GM18868 (cell line): ENCODE results near the gene CNPY3.
"Not testable (repeated sequence)": the region's sequence is repeated elsewhere in the genome, so short reads cannot be mapped to it uniquely, and the experiment has no call there.

Source experiments
- ATAC-seq: cut with Tn5 transposase; IDR thresholded peaks from one replicate; pipeline ENCODE4 v1.9.1; 2021; ENCODE audit warnings: mild to moderate bottlenecking, moderate library complexity; ENCODE audit not compliant: unreplicated experiment

CNPY3 gene

GRCh38 chr6:42928986-42929820, at the start of gene CNPY3:
Gene CNPY3 (plus strand): TSS chr6:42929480. CDS start chr6:42929571, 91 bp downstream.
- peak; percentile 70 for ATAC-seq

DNA sequence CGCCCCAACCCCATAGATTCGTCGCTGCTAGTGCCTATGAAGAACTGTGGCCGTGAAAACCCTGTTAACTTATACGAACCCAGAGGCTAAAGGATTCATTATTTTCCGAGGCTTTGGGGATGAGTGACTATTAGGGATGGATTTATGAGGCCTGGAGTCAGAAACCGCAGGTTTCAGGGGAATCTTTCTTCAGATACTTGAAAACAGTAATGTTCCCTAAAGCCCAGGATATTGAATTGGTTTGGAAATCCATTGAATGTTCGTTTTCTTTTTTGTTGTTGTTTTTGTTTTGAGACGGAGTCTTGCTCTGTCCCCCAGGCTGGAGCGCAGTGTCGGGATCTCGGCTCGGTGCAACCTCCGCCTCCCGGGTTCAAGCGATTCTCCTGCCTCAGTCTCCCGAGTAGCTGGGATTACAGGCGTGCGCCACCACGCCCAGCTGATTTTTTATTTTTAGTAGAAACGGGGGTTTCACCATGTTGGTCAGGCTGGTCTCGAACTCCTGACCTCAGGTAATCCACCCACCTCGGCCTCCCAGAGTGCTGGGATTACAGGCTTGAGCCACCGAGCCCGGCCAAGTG, 49.0 kb upstream of the CNPY3 start:
- ATAC-seq, result not testable (repeated sequence)

DNA sequence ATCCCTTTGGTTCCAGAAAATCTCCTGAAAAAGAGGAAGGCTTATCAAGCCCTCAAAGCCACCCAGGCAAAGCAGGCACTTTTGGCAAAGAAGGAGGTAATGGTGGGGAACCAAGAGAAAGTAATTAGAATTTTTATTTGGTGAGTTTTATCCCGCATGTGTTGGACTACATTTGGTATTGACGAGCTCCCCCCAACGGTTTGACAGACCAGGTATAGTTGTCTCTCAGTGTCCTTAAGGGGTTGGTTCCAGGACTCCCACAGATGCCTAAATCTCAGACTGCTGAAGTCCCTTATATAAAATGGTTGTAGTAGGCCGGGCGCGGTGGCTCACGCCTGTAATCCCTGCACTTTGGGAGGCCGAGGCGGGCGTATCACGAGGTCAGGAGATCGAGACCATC, 48.4 kb upstream of the CNPY3 start:
- ATAC-seq, result not testable (repeated sequence)

GRCh38 chr6:42885702-42886101, 43.6 kb upstream of the CNPY3 start:
- ATAC-seq, result no peak

- not testable (repeated sequence) for ATAC-seq
Observed at GRCh38 chr6:42888201-42888600, 41.1 kb upstream of the CNPY3 start.

DNA sequence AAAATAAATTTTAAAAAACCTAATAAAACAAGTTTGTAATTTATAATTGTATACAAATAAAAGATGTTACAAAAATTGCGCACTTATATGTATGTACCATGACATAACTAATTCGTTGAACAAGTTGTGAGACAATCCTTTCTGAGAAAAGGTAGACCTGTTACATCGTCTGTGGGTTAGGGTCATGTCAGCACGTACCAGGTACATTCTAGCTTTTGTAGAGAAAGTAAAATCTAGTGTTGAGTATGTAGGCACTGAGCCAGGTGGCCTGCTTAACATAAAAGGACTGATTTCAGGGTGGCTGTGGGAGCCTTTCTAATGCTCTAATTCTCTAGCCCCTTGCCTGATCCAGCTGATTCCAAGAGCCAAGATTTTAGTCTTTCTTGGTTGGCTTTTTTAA, 39.5 kb upstream of the CNPY3 start:
- ATAC-seq, result no peak

DNA sequence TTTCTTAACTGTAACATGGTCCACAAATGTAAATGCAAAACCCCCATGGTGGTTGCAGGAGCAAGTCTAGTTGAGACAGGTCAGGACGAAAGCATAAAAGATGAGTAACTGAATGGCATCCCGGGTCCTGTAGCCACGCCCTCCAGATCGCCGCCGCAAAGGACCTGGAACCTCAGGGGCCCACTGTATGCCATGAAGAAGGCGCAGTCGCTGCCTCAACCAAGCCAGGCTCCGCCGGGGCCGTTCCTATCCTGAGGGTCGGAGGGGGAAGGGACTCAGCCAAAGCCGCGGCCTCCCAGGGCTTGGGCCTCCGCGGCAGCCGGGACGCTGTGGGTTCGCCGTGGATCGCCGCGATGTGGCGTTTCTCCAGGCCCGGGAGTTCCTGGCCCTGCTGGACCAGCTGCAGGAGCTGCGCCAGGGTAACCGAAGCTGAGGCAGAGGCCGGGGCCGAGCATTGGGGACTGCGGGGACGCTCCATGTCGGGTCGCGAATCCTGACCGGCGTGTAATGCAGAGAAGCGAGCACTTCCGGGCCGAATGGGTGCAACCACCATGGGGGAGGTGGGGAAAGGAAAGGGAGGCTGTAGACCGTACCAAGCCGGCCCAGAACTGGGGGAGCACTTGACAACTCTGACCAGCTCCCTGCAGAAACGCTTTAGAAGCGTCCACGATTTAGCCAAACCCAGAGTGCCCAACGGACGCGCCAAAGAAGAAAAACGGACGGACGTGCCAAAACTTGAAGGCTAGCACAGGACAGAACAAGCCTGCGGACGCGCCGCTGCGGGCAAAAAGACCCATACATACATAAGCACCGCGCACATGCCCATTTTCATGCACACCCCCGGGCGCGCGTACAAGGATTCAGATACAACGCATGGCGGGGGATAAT, 38.7 kb upstream of the CNPY3 start:
- ATAC-seq, result peak; percentile 92

DNA sequence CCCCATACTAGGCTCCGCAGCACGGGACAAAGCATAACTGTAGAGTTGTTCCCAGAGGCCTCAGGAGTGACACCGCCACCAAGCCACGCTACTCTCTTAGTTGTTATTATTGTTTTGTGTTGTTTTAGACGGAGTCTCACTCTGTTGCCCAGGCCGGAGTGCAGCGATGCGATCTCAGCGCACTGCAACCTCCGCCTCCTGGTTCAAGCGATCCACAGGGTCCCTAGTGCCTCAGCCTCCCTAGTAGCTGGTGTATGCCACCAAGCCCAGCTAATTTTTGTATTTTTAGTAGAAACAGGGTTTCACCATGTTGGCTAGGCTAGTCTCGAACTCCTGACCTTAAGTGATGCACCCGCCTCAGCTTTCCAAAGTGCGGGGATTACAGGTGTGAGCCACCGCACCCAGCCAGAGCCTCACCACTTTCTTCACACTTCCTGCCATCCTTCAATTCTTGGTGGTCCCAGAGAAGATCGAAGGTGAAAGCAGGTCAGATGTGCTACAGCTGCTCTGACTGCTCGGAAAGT, 38.0 kb upstream of the CNPY3 start:
- no peak for ATAC-seq

DNA sequence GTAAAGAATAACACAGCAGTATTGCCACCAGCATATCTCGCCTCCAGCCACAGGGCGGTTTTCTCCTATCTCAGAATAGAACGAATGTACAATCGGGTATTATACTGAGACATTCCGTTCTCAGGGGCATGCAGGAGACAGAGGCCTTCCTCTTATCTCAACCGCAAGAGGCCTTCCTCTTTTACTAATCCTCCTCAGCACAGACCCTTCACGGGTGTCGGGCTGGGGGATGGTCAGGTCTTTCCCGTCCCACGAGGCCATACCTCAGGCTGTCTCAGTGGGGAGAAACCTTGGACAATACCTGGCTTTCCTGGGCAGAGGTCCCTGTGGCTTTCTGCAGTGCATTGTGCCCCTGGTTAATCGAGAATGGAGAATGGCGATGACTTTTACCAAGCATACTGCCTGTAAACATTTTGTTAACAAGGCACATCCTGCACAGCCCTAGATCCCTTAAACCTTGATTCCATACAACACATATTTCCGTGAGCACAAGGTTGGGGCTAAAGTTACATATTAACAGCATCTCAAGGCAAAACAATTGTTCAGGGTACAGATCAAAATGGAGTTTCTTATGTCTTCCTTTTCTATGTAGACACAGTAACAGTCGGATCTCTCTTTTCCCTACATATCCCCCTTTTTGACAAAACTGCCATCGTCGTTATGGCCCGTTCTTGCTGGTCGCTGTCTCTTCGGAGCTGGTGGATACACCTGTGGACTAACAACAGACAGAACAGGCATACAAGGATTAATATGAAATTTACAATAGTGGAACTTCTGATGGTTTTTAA, 35.0 kb upstream of the CNPY3 start:
- ATAC-seq, result not testable (repeated sequence)

DNA sequence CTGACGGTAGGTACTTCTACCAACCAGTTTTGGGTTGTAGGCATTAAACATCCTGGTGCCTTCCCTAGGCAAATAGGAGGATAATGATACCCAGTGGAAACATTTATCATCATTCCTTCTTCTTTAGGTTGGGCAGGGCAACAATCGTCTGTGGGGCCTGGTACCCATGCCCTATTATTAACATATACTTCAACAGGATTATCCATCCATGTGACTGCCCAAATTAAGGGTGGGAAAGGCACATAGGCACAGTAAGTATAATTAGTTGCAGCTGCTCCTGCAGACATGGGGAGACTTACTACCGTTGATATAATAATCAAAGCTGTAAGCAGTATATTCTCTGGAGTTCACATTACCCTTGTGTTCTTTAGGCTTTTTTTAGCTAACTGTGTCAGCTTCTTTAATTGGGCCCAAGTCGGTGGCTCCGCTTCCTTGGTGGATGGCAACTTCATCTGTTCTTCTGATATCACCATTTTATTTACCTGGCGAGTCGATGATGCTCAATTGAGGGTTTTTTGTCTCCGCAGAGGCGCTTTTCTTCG, 33.0 kb upstream of the CNPY3 start:
- ATAC-seq, result no peak

DNA sequence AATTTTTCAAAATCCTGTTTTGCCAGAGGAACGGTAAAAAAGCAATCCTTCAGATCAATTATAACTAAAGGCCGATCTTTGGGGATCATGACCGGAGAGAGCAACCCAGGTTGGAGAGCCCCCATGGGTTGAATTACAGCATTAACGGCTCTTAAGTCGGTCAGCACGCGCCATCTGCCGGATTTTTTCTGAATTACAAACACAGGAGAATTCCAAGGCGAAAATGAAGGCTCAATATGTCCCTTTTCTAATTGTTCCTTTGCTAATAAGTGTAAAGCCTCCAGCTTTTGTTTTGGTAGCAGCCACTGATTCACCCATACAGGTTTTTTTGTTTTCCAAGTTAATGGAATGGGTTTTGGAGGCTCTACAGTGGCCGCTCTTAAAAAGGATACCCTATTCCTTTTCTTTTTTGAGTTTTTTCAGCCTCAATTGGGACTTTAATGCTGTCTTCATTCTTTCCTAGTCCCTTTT, 30.4 kb upstream of the CNPY3 start:
- ATAC-seq, result no peak

GRCh38 chr6:42899871-42900270, 29.4 kb upstream of the CNPY3 start:
- no peak for ATAC-seq

GRCh38 chr6:42901538-42901957, 27.7 kb upstream of the CNPY3 start:
- no peak for ATAC-seq

DNA sequence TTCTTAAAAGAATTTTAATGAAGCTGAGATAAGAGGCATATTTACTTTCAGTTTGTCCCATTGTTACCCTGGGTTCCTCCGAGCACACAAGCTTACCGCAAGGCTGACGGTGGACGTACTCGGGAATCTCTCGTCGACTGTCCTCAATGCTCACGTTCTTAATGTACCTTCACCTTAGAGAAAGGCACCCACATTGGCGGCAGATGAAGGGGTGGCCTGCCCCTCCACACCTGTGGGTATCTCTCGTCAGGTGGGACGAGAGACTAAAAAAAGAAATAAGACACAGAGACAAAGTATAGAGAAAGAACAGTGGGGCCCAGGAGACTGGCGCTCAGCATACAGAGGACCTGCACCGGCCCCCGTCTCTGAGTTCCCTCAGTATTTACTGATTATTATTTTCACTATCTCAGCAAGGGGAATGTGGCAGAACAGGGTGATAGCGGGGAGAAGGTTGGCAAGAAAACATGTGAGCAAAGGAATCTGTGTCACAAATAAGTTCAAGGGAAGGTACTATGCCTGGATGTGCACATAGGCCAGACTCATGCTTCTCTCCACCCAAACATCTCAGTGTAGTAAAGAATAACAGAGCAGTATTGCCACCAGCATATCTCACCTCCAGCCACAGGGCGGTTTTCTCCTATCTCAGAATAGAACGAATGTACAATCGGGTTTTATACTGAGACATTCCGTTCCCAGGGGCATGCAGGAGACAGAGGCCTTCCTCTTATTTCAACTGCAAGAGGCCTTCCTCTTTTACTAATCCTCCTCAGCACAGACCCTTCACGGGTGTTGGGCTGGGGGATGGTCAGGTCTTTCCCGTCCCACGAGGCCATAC, 26.6 kb upstream of the CNPY3 start:
- ATAC-seq, result not testable (repeated sequence)

GRCh38 chr6:42904467-42904866, 24.8 kb upstream of the CNPY3 start:
- no peak for ATAC-seq

DNA sequence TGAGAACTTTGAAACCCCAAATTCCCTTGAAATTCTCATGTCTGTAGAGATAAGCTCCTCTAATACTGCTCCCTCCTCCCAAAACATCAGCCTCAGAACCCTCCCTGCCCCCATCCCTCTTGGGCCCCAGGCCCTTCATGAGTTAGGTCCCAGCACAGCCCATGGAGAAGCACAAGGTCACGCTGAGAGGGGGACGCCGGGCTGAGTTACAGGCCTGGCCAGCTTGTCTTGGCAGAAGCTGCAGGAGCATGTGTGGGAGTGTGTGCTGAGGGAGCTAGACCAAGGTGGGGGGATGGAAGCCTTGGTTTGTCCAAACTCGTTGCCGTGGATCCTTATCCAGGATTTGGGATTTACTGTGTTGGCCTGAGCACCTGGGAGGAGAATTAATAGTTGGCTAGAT, 21.9 kb upstream of the CNPY3 start:
- ATAC-seq, result no peak

DNA sequence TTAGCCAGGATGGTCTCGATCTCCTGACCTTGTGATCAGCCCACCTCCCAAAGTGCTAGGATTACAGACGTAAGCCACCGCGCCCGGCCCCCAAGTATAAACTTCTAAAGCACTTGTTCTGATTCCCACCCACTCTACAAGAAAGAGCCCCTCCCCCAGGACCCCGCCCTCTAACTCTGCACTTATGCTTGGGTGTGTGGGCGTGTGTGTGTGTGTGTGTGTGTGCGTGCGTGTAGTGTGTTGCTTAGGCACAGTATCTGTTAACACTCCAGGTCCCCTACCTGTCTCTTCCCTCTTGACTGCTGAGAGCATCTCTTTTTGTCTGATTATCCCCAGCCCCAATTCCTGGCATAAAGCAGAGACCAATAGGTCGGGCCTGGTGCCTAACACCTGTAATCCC, 19.4 kb upstream of the CNPY3 start:
- no peak for ATAC-seq

DNA sequence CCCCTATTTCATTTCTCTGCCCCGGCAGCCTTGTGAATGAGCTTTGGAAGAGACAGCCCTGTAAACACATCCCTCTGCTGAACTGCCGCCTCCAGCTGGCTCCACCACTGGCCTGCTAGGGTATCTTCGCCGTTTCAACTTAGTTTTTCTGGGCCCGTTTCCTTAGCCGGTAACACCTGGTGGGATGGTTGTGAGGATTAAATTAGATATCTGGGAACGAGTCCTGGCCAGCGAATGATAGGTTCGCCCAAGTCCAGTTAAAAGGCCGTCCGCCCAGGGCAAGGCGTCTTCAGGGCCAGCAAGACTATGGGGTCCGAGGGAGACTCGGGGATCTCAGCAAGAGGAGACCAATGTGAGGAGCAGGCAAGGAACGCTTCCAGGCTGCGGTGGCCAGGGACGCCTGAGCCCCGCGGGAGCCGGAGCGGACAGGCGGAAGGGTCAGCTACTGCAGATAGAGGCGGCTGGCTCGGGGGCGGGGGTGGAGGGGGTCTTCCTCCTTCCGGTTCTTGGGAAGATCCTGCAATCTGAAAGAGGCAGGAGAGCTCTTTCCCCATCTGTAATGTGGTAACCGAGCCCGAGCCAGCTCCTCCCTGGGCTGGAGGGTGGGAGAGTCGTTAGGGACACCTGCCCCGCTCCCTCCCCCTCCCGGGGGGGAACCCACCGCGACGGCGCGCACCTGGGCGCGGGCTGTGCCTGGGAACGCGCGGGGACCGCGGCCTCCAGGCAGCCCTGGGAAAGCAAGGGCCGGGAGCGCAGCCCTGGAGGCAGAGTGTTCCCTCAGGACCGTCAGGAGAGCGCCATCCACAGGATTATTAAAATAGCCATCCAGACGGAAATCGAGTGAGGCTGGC, 17.9 kb upstream of the CNPY3 start:
- no peak for ATAC-seq
